Ishikawa (cell line): Measurements from ENCODE around the gene DPYSL3.

Experiments
- CREB1 ChIP-seq: IDR thresholded peaks from 2 replicates; pipeline ENCODE4 v1.6.1; 2012; ENCODE audit warnings: low read depth
- EP300 ChIP-seq: IDR thresholded peaks from 2 replicates; pipeline ENCODE4 v1.6.1; 2012; ENCODE audit warnings: borderline replicate concordance
- TCF12 ChIP-seq: IDR thresholded peaks from 2 replicates; pipeline ENCODE4 v1.6.1; 2012; ENCODE audit warnings: low read depth

DNA sequence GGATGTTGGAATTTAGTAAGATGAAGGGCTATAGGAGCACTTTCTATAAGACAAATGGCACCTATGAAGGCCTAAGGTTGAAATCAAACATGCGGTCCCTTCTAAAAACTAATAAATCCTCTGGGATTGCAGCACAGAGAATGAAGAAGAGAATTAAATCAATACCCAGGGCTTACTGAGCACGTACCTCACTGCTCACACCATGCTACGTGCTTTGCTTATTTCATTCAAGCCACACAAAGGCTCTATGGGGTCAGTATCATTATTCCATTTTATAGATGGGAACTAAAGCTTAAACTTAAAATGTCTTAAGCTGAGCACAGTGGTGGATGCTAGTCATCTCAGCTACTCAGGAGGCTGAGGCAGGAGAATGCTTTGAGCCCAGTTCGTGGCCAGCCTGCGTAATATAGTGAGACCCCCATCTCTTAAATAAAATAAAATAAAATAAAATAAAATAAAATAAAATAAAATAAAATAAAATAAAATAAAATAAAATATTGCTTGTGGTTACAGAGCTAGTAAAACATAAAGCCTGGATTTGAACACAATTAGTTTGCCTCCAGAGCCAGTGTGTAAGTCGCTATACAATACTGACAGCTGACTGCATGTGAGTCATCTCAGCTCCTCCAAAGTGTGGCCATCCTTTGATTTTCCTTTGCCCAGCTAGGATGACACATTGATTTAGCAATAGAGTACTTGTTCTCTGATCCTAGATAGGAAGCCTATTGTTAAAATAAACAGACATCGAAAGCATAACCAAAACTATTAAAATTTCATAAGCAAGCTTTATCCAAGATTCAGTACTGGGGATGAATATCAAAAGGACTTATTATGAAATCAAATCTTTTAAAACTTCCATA lies 20.9 kb upstream of the DPYSL3 start:
- no peak for TF ChIP-seq TCF12
- TF ChIP-seq EP300 = no peak
- TF ChIP-seq CREB1 = no peak
